HG02981 (cell line): ENCODE data around the gene LRFN3.
"Not testable (repeated sequence)": the region's sequence is repeated elsewhere in the genome, so short reads cannot be mapped to it uniquely, and the experiment has no call there.

Source experiments
- ATAC-seq: cut with Tn5 transposase; IDR thresholded peaks from one replicate; pipeline ENCODE4 v1.9.1; 2021; ENCODE audit warnings: mild to moderate bottlenecking, moderate library complexity; ENCODE audit not compliant: unreplicated experiment

The LRFN3 gene

DNA sequence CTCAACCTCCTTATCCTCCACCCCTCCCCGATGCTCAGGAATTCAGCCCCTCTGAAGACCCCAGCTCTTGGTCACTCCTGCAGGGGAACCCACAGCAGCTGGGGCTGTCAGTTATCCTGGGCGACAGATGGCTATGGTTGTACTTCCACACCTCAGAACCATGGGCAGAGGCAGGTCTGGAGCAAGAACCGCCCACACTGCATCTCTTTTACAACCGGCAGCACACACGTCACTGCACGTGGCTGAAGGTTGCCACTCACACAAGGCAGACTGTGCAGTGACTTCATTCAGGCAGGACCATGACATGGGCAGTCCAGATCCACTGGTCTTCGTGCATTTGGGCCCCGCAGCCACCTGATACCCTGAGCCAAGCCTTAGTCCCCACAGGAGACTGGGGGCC lies 37.3 kb downstream of the LRFN3 start:
- ATAC-seq, result no peak

DNA sequence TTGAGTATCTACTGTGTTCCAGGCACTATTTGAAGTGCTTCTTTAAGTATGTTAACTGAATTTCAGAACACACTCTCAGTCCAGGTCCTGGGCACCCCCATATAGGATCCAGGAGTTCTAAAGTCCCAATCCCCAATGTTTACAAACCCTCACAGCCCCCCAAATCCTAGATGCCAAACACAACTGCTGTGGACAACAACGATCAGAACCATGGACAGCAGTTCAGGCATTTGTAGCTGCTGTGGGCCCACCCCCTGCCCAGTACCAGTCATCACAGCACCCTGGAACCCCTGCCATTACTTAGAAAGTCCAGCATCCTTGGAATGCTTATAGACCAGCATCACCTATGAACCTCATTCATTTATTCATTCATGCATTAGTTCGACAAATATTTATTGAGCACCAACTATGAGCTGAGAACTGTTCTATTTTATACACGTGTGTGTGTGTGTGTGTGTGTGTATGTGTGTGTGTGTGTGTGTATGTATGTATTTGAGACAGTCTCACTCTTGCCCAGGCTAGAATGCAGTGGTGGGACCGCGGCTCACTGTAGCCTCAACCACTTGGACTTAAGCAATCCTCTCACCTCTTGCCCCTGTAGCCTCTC lies 39.5 kb downstream of the LRFN3 start:
- no peak for ATAC-seq

DNA sequence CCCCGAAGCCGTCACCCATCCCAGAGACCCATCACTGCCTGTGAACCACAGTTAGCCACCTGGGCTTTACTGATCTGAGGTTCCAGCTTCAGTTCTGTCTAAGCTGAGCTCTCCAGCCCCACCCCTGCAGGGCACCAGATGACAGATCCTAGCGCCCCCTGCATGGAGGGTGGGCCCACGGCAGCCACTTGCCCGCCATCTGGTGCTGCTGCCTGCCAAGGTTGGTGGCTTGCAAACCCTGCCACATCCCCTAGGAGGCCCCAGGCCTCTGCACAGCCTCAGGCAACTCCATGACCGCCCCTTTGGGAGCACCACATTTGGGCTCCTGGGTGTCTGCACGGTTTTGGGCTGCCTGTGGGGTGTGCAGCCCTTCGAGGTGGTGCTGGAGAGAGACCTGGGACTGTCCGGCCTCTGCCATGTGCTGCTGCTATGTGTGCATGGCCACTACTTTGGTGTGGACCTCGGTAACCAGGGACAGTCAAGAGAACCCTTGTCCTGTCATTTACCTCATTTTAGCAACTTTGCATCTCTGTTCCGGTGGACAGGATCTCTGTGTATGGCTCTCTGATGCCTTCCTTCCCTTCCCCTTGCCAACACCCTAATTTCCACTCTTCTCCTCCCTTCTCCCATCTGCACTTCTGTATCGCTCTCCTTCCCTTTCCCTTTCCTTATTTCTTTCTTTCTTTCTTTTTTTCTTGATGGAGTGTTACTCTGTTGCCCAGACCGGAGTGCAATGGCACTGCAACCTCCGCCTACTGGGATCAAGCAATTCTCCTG lies 41.5 kb downstream of the LRFN3 start:
- ATAC-seq, result no peak

DNA sequence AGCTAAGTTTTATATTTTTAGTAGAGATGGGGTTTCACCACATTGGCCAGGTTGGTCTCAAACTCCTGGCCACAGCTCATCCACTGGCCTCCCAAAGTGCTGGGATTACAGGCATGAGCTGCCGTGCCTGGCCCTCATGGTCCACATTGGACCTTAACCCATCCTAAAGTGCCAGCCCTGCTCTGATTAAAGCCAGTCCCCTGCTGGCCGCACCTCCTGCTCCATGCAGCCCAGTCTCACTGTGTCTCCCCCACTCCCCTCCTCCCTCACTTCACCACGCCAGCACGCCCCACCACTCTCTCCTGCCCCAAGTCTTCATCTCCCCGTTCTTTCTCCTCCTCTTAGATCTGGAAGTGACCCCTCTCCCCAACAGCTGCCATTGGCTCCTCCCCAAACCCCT lies 42.1 kb downstream of the LRFN3 start:
- ATAC-seq, result no peak

DNA sequence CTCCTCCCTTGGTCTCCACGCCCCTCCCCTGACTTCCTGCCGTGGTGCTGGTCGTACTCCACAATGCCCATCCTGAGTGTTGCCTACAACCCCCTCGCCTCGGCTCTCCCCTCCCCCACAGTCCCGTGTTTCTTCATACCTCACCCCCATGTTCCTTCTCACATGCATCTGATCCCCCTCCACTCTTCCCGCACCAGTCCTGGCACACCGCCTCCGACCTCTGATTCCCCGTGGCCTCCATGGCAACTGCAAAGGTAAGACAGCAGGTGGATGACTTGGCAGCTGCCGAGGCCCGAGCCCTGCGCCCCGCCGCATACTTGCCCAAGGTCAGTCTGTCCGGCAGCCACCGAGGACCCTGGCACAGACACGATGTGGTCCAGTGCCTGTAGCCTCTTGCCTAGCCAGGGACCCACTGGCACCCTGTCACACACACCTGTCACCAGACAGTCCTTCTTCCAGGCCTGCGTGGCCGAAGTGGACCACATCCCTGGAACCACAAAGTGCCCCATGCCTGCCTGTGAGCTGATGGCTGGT lies 42.7 kb downstream of the LRFN3 start:
- ATAC-seq, result no peak

DNA sequence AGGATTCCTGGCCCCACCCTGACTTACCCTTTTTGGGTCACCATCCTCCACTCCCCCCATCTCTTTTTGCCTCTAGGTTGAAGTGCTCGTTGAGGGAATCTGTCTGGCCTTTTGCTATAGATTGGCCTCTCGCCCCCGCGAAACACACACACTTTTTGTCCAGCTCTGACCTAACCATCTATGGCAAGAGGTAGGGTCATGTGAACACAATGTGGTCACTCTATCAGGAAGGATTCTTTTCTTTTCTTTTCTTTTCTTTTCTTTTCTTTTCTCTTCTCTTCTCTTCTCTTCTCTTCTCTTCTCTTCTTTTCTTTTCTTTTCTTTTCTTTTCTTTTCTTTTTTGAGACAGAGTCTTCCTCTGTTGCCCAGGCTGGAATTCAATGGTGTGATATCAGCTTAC lies 44.8 kb downstream of the LRFN3 start:
- ATAC-seq, result not testable (repeated sequence)

DNA sequence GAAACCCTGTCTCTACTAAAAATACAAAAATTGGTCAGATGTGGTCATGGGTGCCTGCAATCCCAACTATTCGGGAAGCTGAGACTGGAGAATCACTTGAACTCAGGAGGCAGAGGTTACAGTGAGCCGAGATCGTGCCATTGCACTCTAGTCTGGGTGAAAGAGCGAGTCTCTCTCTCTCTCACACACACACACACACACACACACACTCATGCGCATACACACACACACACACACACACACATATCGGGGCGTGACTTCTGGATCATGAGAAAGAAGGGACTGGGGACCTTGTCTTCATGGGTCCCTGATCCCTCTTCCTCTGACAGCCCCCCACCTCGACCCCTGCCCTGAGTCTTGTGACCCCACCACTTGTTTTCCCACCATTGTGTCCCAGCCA lies 47.0 kb downstream of the LRFN3 start:
- no peak for ATAC-seq

DNA sequence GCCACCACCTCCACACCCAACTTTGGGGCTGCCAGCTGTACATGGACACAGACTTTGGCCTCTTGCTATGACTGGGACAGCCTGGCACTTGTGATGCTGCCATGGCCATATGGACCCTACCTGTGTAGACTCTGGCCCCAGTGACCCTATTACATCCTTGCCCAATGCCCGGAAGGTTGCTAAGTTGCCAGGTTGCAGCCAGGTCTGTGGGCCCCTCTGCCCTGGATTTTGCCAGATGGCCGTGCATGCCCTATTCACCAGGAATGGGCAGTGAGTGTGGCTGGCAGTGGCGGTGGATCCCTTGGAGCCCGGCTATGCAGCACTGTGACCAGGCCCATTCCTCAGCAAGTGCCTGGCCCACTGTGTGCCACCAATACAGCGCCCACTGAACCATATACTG lies 49.9 kb downstream of the LRFN3 start:
- ATAC-seq, result no peak

DNA sequence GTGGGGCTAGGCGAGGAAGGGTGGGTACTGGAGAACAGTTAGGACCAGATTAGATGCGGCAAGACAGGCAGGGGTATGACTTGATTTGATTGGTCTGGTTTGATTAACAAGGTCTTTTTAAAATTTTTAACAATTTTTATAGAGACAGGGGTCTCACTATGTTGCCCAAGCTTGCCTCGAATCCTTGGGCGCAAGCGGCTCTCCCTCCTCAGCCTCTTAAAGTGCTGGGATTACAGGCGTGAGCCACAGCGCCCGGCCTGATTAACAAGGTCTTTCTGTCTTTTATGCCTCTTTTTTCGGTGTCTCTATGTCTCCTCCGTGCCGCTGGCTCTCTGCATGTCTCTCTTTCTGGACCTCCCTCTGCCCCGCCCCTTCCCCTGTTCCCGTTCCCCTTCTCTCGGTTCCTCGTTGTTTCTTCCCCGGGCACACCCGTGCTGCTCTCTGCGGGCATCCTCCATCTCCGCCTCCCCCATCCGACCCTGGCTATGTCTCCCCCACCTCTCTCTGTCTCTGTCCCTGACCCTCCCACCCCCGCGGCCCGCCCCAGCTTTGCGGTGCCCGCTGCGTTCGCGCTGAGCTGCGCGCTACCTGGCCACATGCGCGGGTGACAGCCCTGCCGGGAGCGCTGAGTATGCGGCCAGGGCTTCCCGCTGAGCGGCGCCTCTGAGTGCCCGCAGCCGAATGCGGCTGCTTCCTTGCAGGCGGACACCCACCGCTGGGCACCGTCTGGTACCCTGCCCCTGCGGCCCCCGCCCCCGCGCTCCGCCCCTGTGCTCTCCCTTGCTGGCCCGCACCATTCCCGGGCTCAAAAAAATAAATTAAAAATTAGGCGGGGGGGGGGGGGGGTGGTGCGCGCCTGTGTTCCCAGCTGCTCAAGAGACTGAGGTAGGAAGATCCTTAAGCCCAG lies 50.7 kb downstream of the LRFN3 start:
- no peak for ATAC-seq

DNA sequence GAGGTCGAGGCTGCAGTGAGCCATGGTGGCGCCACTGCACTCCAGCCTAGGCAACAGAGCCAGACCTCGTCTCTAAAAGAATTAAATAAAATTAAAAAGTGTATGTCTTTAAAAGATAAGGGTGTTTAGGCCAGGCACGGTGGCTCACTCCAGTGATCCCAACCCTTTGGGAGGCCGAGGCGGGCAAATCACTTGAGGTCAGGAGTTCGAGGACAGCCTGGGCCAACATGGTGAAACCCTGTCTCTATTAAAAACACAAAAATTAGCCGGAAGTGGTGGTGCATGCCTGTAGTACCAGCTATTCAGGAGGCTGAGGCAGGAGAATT lies 51.4 kb downstream of the LRFN3 start:
- ATAC-seq, result no peak

DNA sequence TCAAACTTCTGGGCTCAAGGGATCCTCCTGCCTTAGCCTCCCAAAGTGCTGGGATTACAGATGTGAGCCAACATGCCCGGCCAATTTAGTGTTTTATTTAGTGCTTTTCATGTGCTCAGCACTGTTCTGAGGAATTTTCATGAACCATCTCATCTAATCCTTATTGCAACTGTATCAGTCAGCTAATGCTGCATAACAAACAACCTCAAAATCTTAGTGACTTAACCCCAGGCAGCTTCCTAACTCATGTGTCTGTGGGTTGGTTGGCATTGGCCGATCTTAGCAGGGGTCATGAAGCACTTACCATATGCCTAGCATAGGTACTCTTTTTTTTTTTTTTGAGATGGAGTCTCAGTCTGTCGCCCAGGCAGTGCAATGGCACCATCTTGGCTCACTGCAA lies 52.6 kb downstream of the LRFN3 start:
- ATAC-seq, result no peak

DNA sequence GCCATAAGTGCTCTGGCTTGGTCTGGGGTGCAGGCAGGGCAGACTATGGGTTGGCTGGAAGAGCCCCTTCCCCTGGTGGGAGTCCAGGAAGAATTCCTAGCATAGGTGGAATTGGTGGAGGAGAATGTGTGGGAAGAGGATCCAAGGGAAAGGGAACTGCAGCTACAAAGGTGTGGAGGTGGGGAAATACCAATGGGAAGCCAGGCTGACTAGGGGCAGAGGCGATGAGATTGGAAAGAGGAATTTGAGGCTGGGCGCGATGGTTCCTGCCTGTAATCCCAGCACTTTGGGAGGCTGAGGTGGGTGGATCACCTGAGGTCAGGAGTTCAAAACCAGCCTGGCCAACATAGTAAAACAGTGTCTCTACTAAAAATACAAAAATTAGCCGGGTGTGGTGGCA lies 54.0 kb downstream of the LRFN3 start:
- no peak for ATAC-seq

DNA sequence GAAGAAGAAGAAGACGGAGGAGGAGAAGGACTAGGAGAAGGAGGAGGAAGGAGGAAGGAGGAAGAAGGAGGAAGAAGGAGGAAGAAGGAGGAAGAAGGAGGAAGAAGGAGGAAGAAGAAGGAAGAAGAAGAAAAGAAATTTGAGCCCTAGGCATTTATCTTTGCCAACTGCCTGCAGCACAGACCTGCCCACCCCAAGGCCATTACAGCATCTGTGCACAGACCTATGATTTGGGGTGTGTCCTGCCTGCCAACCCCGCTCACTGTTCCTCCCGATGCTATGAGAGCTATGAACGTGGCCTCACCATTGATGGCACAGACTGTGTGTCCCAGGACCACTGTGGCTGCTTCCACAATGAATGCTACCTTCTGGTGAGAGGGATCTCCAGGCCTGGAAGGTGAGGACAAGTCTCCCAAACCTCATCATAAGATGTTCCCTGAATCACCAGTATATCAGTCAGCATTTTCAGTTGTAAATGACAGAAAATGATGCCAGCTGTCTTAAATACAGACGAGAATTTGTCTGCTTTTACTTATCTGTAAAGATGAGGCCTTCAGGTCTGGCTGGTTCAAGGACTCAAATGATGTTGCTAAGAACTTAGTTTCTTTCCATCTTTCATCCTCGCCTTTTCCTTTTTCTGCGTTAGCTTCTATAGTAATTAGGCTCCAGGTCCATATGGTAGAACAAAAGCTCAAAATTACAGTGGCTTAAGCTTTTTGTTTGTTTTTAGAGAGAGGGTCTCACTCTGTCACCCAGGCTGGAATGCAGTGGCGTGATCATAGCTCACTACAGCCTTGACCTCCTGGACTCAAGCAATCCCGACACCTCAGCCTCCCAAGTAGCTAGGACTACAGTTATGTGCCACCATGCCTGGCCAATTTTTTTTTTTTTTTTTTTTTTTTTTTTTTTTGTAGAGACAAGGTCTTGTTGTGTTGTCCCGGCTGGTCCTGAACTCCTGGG lies 54.9 kb downstream of the LRFN3 start:
- ATAC-seq, result no peak

DNA sequence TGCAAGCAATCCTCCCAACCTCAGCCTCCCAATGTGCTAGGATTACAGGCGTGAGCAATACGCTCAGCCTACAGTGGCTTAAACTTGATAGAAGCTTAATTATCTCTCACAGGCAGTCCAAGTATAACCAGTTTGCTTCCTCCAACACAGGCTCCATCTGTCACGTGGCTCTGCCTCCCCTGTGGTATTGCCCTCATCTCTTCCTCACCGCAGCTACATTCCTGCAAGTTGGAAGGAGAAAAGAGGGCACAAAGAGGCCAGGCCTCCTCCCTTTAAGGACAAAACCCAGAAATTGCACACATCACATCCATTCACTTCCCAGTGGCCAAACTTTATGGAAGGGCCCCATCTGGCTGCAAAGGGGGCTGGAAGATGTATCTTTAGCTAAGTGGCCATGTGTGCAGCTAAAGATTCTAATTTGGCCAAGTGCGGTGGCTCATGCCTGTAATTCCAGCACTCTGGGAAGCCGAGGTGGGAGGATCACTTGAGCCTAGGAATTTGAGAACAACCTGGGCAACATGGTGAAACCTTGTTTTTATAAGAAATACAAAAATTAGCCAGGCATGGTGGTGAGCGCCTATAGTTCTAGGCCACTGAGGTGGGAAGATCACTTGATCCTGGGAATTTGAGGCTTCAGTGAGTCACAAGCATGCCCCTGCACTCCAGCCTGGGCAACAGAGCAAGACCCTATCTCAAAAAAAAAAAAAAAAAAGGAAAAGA lies 55.7 kb downstream of the LRFN3 start:
- ATAC-seq, result no peak

DNA sequence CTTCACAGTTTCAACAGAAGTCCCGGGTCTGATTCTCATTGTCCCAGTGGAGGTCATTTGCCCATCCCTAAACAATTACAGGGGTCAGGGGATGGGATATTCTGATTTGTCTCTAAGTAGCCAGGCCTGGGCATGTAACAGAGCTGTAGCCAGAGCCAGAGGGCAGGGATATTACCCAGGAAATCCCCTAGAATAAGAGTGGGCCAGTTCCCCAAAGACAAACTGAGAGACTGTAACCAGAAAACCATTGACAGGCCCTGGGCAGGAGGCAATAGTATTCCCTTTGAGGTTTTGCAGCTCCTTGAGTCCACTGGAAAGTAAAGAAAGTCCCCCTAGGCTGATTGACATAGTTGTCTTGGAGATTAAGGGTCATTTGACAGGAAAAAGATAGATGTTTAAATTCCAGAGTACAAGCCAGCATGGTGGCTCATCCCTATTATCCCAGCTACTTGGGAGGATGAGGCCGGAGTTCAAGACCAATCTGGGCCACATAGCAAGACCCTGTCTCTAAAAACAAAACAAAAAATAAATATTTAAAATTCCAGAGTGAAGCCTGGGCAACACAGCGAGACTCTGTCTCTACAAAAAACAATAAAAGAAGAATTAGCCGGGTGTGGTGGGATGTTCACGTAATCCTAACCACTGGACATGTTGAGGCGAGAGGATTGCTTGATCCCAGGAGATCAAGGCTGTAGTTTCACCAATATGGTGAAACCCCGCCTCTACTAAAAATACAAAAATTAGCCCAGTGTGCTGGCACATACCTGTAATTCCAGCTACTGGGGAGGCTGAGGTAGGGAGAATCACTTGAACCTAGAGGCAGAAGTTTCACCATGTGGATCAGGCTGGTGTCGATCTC lies 57.0 kb downstream of the LRFN3 start:
- ATAC-seq, result no peak

DNA sequence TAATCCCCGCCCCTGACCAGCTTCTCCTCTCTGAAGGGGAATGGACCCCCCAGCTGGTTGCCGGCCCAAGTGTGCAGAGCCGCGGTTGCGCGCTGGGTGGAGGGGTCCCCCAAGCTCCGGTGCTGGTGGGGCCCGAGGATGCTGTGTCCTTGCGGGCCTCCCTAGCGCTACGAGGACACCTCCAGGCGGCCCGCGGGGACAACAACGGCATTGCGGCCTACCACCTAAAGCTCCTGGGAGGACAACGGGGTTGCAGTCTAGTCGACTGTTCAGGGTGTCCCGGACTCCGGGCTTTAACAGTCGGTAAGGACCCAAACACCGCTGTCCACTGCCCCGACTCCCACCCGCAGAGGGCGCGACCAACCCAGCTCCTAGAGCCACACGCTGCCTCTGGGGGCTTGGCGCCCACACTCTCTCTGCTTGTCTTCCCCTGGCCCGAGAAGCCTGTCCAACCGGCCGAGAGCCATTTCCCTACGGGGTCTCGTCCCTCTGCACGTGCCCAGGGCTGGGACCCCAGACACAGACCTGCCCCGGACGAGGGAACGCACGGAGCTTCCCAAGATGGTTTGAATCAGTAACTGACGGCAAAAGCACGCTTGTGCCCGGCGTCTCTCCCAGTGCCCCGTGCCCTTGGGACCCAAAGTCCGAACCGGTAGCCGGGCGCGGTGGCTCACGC lies 57.9 kb downstream of the LRFN3 start:
- ATAC-seq, result no peak
